Mesendoderm (in vitro differentiated cells): ENCODE data around the gene ZCCHC13. TPM values are rescaled to one million over a fixed set of nuclear protein-coding genes. Genes with fewer than 3 reads are reported as not detected.

ENCODE experiments used
- small RNA-seq: library from polyadenylated mRNA; stranded (forward); fragments of <200 nt; extraction: miRNeasy Mini kit (QIAGEN cat#:217004); gene quantifications from one replicate; pipeline ENCODE3, GENCODE V24; 2013; ENCODE audit not compliant: insufficient read depth

The ZCCHC13 gene

Small RNAs within 50 kb of the gene (small RNA-seq; reads per million reads assigned to genes)
- not detected for gene AC004386.2
- gene MIR374A = 1,386 reads per million, percentile 99 among the genes with 10 or more reads in this experiment
- 17.0 reads per million, percentile 90 among the genes with 10 or more reads in this experiment for gene MIR545
- gene RF02119 = not detected
- gene RF02120 = not detected
- not detected for gene RF02121
- not detected for gene RF02122
- gene RF02123 = not detected
